HepG2 (cell line): ENCODE data around the gene ASL. TPM values are rescaled to one million over a fixed set of nuclear protein-coding genes. Genes with fewer than 3 reads are reported as not detected.

ENCODE experiments used
- CAMTA2 ChIP-seq: sonication (generic); formaldehyde crosslinking; IDR thresholded peaks from 2 replicates; pipeline ENCODE4 v1.4.0; 2020; ENCODE audit warnings: mild to moderate bottlenecking, missing genetic modification reagents, borderline replicate concordance
- GATA4 ChIP-seq: sonication (generic); IDR thresholded peaks from 2 replicates; pipeline ENCODE4 v1.6.1; 2016; ENCODE audit warnings: antibody characterized with exemption, low read depth, borderline replicate concordance
- HNRNPK ChIP-seq: fragments of 200-400 bp; formaldehyde crosslinking; IDR thresholded peaks from 2 replicates; pipeline ENCODE4 v1.6.1; 2018; ENCODE audit warnings: low read length, low read depth, moderate library complexity, mild to moderate bottlenecking; ENCODE audit not compliant: poor library complexity, severe bottlenecking
- HOXA7 ChIP-seq: sonication (generic); formaldehyde crosslinking; IDR thresholded peaks from 2 replicates; pipeline ENCODE4 v1.8.1; 2022; ENCODE audit warnings: mild to moderate bottlenecking, missing genetic modification reagents, moderate library complexity
- MAFG ChIP-seq: sonication (generic); formaldehyde crosslinking; IDR thresholded peaks from 2 replicates; pipeline ENCODE4 v1.5.1; 2020; ENCODE audit warnings: mild to moderate bottlenecking, missing genetic modification reagents
- PCBP1 ChIP-seq: fragments of 200-400 bp; formaldehyde crosslinking; IDR thresholded peaks from 2 replicates; pipeline ENCODE4 v1.6.1; 2017; ENCODE audit warnings: mild to moderate bottlenecking, low read depth, low read length, borderline replicate concordance
- PCBP2 ChIP-seq: fragments of 200-400 bp; formaldehyde crosslinking; optimal IDR thresholded peaks from 2 replicates; pipeline ENCODE3; 2018; ENCODE audit warnings: low read length, low read depth; ENCODE audit not compliant: poor library complexity, severe bottlenecking
- PLRG1 ChIP-seq: fragments of 450-650 bp; conservative IDR thresholded peaks from 2 replicates; pipeline ENCODE4 v1.6.1; 2016
- RFX5 ChIP-seq: IDR thresholded peaks from 2 replicates; pipeline ENCODE4 v1.6.1; 2011; ENCODE audit warnings: low read depth, low read length, improper control_type of control experiment
- TAF1 ChIP-seq: sonication (generic); formaldehyde crosslinking; IDR thresholded peaks from 2 replicates; pipeline ENCODE4 v1.4.0; 2020; ENCODE audit warnings: missing genetic modification reagents
- ZFP41 ChIP-seq: sonication (generic); formaldehyde crosslinking; IDR thresholded peaks from 2 replicates; pipeline ENCODE4 v1.4.0; 2020; ENCODE audit warnings: mild to moderate bottlenecking, missing genetic modification reagents, borderline replicate concordance
- ZNF124 ChIP-seq: sonication (generic); formaldehyde crosslinking; IDR thresholded peaks from 2 replicates; pipeline ENCODE4 v1.4.0; 2020; ENCODE audit warnings: missing genetic modification reagents
- ZNF263 ChIP-seq: sonication (generic); formaldehyde crosslinking; IDR thresholded peaks from 2 replicates; pipeline ENCODE4 v1.4.0; 2020; ENCODE audit warnings: missing genetic modification reagents
- ZNF768 ChIP-seq: sonication (generic); formaldehyde crosslinking; IDR thresholded peaks from 2 replicates; pipeline ENCODE4 v1.4.0; 2020; ENCODE audit warnings: missing genetic modification reagents
- ZNF773 ChIP-seq: sonication (generic); formaldehyde crosslinking; IDR thresholded peaks from 2 replicates; pipeline ENCODE4 v1.4.0; 2020; ENCODE audit warnings: missing genetic modification reagents, borderline replicate concordance
- ZNF780A ChIP-seq: sonication (generic); formaldehyde crosslinking; IDR thresholded peaks from 2 replicates; pipeline ENCODE4 v1.8.0; 2022; ENCODE audit warnings: mild to moderate bottlenecking, missing genetic modification reagents, moderate library complexity
- polyA plus RNA-seq, 8 experiments: library from polyadenylated mRNA; depleted of rRNA in 3 of 8; stranded (reverse) in 7 of 8; unstranded in 1 of 8; fragments of >200 nt; fragmentation: Illumina TruSeq in 4 of 8; extraction: Trizol in 4 of 8; gene quantifications; 2 replicates each; pipeline versions ENCODE4 v1.2.1 to v1.2.3, GENCODE V29; 2011 to 2016; ENCODE audit warnings: low read depth in 4 of 8, missing spikeins in 1 of 8, mixed read lengths in 1 of 8; ENCODE audit not compliant: insufficient read depth in 1 of 8
- total RNA-seq, 5 experiments: library from RNA; depleted of rRNA; stranded (reverse); fragments of >200 nt; fragmentation: Illumina TruSeq; extraction: Trizol; gene quantifications; 2 replicates each; pipeline ENCODE4 v1.2.3, GENCODE V29; 2016; ENCODE audit warnings: low read depth in 1 of 5
- TF ChIP-seq, protein P1 (sequence below): sonication (generic); formaldehyde crosslinking; IDR thresholded peaks from 2 replicates; pipeline ENCODE4 v1.4.0; 2020; ENCODE audit warnings: mild to moderate bottlenecking, missing genetic modification reagents
- TF ChIP-seq, protein P2 (sequence below): sonication (generic); formaldehyde crosslinking; IDR thresholded peaks from 2 replicates; pipeline ENCODE4 v1.4.0; 2020; ENCODE audit warnings: missing genetic modification reagents, borderline replicate concordance
- TF ChIP-seq, protein P3 (sequence below): sonication (generic); formaldehyde crosslinking; IDR thresholded peaks from 2 replicates; pipeline ENCODE4 v1.8.0; 2022; ENCODE audit warnings: mild to moderate bottlenecking, missing genetic modification reagents, moderate library complexity
- TF ChIP-seq, protein P4 (sequence below): sonication (generic); formaldehyde crosslinking; IDR thresholded peaks from 2 replicates; pipeline ENCODE4 v1.4.0; 2020; ENCODE audit warnings: missing genetic modification reagents, borderline replicate concordance

Gene ASL
- total and polyA plus RNA-seq, 2 of the 13 experiments (the other 11 are each of a cell fraction or from before 2014, with no cell fraction given) = 71.4 to 96.5 TPM

DNA sequence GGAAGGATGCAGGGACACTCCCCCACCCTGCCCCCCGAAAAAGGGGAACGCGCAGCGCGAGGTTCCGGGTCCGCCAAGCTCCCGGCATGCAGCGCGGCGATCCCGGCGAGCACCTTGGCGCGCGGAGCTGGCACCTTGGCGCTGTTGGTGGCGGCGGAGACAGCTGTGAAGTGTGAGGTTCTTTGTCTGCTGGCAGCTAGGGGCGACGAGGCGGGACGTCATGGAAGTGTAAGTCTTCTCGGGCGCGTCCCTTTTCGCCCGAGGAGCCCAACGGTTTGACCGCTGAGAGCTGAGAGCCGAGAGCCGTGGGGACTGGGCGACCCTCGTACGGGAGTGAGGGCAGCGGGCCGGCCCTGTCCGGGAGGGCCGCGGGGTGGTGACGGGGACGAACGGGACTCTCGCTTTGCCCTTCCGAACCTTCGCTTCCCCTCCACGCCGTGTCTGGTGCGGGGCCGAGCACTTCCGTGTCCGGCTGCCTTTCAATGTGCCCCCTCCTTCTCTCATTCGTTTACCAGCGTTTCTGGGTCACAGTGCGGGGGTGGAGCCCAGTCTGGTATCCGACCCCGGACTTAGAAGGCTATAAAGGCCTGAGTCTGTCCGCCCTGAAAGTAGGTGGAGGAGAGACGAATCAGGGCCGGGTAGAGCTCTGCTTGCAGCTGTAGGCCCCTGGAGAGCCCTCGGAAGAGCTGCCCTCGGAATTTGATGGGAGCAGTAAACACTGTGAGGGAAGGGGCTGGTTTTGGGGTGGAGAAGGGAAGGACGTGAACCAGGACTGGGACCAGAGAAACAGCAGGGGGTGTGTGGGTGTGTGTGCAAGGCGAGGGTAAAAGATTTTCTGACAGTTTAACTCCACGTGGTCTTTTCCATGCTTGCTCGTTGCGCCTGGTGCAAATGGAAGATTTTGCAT, 39.4 kb downstream of the ASL start, which contains the start of gene CRCP (continued):
- TF ChIP-seq, protein P1, sequence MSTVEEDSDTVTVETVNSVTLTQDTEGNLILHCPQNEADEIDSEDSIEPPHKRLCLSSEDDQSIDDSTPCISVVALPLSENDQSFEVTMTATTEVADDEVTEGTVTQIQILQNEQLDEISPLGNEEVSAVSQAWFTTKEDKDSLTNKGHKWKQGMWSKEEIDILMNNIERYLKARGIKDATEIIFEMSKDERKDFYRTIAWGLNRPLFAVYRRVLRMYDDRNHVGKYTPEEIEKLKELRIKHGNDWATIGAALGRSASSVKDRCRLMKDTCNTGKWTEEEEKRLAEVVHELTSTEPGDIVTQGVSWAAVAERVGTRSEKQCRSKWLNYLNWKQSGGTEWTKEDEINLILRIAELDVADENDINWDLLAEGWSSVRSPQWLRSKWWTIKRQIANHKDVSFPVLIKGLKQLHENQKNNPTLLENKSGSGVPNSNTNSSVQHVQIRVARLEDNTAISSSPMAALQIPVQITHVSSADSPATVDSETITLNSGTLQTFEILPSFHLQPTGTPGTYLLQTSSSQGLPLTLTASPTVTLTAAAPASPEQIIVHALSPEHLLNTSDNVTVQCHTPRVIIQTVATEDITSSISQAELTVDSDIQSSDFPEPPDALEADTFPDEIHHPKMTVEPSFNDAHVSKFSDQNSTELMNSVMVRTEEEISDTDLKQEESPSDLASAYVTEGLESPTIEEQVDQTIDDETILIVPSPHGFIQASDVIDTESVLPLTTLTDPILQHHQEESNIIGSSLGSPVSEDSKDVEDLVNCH = no peak
- TF ChIP-seq MAFG (no peak), GATA4 (no peak; the same call in 1 of the 2 replicates), PCBP2 (no peak), ZFP41 (CRISPR knock-in tag) (no peak; the same call in 1 of the 2 replicates), CAMTA2 (CRISPR knock-in tag) (no peak; the same call in 1 of the 2 replicates), HNRNPK (peak; percentile 18), ZNF263 (no peak; the same call in 1 of the 2 replicates), PCBP1 (no peak), PLRG1 (no peak), ZNF773 (CRISPR knock-in tag) (peak; percentile 47; the same call in 1 of the 2 replicates), RFX5 (0 out of 2 replicates have a peak, but pooled peaks have one; percentile 28), ZNF124 (CRISPR knock-in tag) (no peak), TAF1 (CRISPR knock-in tag) (peak; percentile 77), ZNF780A (CRISPR knock-in tag) (no peak), HOXA7 (CRISPR knock-in tag) (no peak), ZNF768 (CRISPR knock-in tag) (peak; percentile 46)
- TF ChIP-seq, protein P2, sequence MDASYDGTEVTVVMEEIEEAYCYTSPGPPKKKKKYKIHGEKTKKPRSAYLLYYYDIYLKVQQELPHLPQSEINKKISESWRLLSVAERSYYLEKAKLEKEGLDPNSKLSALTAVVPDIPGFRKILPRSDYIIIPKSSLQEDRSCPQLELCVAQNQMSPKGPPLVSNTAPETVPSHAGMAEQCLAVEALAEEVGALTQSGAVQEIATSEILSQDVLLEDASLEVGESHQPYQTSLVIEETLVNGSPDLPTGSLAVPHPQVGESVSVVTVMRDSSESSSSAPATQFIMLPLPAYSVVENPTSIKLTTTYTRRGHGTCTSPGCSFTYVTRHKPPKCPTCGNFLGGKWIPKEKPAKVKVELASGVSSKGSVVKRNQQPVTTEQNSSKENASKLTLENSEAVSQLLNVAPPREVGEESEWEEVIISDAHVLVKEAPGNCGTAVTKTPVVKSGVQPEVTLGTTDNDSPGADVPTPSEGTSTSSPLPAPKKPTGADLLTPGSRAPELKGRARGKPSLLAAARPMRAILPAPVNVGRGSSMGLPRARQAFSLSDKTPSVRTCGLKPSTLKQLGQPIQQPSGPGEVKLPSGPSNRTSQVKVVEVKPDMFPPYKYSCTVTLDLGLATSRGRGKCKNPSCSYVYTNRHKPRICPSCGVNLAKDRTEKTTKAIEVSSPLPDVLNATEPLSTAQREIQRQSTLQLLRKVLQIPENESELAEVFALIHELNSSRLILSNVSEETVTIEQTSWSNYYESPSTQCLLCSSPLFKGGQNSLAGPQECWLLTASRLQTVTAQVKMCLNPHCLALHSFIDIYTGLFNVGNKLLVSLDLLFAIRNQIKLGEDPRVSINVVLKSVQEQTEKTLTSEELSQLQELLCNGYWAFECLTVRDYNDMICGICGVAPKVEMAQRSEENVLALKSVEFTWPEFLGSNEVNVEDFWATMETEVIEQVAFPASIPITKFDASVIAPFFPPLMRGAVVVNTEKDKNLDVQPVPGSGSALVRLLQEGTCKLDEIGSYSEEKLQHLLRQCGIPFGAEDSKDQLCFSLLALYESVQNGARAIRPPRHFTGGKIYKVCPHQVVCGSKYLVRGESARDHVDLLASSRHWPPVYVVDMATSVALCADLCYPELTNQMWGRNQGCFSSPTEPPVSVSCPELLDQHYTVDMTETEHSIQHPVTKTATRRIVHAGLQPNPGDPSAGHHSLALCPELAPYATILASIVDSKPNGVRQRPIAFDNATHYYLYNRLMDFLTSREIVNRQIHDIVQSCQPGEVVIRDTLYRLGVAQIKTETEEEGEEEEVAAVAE (CRISPR knock-in tag) = peak; percentile 22; the same call in 1 of the 2 replicates
- TF ChIP-seq, protein P3, sequence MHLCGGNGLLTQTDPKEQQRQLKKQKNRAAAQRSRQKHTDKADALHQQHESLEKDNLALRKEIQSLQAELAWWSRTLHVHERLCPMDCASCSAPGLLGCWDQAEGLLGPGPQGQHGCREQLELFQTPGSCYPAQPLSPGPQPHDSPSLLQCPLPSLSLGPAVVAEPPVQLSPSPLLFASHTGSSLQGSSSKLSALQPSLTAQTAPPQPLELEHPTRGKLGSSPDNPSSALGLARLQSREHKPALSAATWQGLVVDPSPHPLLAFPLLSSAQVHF (CRISPR knock-in tag) = no peak
- TF ChIP-seq, protein P4, sequence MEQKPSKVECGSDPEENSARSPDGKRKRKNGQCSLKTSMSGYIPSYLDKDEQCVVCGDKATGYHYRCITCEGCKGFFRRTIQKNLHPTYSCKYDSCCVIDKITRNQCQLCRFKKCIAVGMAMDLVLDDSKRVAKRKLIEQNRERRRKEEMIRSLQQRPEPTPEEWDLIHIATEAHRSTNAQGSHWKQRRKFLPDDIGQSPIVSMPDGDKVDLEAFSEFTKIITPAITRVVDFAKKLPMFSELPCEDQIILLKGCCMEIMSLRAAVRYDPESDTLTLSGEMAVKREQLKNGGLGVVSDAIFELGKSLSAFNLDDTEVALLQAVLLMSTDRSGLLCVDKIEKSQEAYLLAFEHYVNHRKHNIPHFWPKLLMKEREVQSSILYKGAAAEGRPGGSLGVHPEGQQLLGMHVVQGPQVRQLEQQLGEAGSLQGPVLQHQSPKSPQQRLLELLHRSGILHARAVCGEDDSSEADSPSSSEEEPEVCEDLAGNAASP = no peak; the same call in 1 of the 2 replicates
